NK-92 (cell line): ENCODE measurements around the gene TENM3.

Experiments used
- DNase-seq: peaks from one replicate; lab custom pipeline; 2025; ENCODE audit not compliant: unreplicated experiment; lab: John Stamatoyannopoulos, UW

Gene TENM3

DNA sequence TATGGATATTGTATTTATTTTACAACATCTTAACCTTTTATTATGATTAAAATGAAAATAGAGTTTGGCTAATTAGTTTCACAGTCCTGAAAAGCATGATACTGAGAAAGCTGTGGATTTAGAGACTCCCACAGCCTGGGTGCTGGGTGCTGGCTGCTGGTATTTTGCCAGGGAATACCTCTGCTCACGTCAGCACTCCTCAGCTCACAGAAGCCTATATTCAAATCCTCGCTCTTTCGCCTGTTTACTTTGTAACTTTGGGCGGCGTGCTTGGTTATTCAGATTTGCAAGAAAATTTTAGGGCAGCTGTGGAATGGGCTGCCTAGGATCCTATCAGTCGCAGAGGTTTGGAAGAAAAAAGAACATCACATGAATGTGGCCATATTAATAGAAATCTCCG is 412.1 kb downstream of the TENM3 start:
- no peak for DNase-seq

DNA sequence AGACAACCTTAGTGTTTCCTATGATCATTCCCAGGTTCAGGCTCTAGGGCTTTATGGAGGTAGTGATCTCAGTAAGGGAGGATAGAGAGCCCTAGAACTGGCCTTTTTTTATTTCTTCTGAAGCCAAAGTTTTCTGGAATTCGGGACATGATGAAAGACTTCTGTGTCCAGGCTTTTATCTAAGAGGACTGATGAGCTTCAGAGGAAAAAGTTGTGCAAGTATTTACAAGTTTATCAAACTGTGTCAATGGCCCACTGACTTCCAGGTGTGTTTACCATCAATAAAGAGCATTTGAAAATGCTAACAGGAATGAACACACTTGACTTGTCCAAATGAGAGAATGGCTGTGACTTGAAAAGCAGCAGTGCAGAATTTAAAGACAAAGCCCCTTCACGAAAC is 419.3 kb downstream of the TENM3 start:
- DNase-seq = no peak

DNA sequence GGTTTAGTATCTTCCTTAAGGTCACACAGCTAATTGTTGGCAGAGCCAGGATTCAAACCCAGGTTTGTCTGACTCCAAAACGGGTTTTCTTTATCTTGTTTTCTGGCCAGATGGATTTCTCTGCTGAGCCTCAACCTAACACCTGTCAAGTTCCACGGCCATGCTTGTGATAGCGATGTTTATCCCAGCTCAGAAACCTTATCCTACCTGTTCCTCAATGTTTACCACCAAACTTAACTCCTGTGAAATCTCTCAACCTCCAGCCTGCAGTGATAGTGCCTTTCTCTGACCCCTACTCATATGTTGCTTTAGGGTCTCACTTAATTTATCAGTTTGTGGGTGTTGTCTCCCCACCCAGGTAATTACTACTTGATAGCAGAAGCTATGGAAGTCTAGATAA is 428.0 kb downstream of the TENM3 start:
- no peak for DNase-seq

DNA sequence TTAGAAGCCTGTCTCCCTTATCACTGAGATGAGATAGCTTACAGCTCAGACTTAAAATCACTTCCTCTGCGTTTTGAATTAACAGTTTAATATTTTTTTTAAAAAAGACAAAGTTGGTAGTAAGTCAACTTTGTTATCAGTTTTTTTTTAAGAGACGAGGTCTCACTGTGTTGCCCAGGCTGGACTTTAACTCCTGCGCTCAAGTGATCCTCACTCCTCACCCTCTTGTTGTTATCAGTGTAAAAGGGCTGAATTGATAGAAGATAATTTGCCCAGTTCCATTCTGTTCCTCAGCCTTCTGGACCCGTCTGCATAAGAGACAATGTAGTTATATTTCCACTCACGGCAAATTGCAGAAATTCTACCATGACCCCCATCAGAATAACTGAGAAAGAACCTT is 428.5 kb downstream of the TENM3 start:
- DNase-seq = no peak

DNA sequence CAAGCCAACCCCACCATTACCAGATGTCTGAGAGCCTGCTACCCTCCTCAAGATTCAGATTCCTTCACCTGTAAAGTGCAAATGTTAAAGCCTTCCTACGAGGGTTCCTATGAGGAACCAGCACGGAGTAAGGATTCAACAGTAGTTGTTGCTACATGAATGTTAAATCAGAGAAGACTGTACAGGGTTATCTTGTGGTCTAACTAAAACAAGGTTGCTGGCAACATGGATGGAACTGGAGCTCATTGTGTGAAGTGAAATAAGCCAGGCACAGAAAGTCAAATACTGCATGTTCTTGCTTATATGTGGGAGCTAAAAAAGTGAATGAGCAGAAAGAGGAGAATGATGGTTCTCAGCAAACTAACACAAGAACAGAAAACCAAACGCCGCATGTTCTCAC is 435.4 kb downstream of the TENM3 start:
- no peak for DNase-seq

DNA sequence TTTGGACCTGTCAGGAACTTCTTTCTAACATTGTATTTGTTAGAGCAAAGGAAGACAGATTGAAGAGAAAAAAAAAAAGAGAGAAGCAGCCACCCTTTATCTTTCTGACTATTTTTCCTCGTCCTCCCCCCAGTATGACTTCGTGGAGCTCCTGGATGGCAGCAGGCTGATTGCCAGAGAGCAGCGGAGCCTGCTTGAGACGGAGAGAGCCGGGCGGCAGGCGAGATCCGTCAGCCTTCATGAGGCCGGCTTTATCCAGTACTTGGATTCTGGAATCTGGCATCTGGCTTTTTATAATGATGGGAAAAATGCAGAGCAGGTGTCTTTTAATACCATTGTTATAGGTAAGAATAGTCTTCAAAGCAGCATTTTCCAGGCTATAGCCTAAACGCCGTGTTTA is 436.3 kb downstream of the TENM3 start:
- DNase-seq = no peak

DNA sequence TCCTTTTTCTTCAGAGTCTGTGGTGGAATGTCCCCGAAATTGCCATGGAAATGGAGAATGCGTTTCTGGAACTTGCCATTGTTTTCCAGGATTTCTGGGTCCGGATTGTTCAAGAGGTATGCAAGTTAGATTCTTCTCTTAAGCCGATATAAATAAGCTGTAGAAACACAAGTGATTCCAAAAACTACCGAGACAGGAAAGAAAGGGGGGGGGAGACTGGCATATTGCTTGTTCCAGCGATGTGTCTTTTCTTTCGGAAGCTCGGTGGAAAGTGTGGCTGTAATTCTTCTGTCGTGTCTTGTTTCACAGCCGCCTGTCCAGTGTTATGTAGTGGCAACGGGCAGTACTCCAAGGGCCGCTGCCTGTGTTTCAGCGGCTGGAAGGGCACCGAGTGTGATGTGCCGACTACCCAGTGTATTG is 437.0 kb downstream of the TENM3 start:
- no peak for DNase-seq

DNA sequence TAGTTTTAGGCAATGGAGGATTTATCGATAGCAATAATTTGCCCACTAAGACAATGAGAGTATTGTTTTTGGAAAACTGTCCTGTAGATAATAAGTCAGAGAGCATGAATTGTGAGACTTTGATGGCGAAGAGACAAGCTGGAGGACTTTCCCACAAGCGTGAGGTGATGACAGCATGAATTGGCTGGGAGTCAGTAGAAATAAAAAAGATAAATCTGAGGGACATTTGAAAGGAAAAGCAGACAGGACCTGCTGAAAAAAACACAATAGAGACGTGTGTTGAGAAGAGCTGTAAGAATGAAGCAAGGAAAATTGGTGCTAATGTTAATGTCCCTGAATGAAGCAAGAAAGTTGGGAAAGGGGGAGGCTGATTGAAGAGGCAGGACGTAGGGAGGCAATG is 440.5 kb downstream of the TENM3 start:
- no peak for DNase-seq

DNA sequence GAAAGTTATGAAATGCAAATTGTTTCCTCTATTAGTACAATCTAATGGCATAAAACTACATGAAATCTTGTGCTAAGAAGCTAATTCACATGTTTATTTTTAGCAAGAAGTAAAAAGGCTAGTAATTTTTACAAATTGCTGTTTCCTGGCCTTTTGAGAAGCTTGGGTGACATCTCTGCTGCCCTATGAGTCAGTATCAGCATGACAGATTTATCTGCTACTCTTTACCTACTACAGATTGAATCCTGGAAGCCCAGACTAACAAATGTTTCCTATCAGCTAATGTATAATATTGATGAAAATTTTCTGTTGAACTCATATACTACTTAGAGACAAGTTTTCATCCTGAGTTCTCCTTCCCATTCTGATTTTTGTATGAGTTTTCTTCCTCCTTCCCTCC is 441.6 kb downstream of the TENM3 start:
- DNase-seq = no peak

DNA sequence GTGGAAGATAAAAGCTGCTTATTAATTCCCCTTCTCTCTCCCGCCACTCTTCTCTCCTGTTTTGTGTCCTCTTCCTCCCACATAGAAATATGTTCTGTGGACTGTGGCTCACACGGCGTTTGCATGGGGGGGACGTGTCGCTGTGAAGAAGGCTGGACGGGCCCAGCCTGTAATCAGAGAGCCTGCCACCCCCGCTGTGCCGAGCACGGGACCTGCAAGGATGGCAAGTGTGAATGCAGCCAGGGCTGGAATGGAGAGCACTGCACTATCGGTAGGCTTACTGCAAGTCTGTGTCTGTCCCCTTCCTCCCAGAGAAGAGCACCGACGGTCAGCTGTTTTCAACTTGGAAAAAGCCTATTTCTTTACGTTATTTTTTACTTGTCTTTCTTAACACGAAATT is 444.9 kb downstream of the TENM3 start:
- DNase-seq = no peak

DNA sequence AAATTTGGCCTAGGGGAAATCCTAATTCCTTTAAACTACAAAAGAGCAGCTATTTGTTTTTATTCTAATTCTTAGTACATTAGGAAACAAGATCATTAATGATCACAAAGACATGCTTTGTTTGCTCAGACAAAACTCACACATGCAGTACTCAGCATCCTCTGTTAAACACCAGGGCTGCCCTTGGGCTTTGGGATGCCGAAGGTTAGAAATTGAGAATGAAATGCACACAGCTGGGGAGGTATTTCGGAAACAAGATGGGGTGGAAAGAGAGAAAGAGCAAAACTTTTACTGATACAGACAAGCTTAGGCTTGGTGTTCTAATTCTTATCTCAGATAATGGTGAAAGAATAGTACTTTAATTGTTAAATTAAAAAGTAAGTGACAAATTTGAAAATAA is 451.3 kb downstream of the TENM3 start:
- DNase-seq = no peak

DNA sequence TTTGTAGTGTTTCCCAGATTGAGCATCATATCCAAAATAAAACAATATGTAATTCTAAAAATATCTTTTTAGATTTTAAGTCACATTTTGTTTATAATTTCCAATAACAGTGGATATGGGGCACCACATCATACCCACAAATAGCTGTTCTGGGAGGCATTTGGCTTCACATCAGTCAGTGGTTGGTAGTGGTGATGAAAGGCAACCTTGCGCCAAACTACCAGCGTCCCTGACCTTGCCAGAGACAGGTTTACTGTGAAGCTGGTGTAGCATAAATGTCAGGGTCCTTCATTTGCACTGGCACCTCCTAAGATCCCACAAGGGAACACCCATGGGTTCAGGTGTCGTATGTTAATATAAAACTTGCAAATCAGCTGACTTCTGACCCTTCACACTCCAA is 451.8 kb downstream of the TENM3 start:
- DNase-seq = no peak

DNA sequence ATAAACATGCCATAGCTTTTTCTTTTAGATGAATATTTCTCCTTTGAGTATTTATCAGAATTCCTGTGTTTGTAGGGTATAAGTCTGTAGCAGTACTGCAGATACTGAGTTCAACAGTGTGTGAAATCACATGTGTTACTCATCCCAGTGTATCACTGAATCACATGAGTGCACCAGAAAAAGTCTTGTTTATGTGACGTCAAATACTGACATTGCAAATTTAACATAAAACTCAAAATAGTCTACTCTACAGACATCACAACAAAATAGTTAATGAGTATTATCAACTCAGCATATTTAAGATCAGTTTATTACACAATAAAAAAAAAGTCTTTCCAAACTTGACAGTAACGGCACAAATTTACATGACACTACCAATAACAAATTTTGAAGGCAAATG is 452.6 kb downstream of the TENM3 start:
- DNase-seq = no peak

DNA sequence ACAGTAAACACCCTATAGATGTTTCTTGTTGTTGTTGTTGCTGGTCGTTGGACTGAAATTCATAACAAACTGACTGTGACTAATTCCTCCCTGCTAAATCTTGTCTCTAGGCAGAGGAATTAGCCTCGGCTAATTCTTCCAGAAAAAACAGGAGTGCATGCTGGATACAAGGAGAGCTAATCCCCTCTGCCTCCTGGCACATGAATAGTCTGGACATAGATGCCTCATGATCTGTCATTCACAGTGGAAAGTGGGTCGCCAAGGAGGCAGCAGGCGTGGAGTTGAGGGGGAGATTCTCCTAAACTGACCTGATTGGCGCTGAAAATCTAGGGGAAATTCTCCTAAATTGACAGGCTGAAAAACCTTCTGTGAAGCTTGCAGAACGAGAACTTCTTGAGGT is 453.9 kb downstream of the TENM3 start:
- DNase-seq = no peak

DNA sequence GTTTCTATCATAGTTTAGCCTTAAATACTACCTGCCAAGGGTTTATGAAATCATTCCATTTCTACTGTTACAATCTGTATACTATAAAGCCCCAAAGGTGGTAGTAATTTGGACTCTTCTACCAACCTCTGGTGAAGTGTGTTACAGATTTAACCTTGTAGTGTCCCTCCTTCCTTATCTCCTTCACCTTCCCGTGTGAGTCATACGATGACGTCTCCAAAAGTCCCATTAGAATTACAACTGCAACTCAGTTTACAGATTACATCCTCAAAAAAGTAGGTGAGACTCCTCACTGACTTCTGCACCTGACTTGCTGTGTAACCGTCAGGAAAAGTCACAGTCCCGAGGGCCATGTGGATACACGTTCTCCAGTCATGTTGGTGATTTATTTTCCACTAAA is 455.0 kb downstream of the TENM3 start:
- no peak for DNase-seq

DNA sequence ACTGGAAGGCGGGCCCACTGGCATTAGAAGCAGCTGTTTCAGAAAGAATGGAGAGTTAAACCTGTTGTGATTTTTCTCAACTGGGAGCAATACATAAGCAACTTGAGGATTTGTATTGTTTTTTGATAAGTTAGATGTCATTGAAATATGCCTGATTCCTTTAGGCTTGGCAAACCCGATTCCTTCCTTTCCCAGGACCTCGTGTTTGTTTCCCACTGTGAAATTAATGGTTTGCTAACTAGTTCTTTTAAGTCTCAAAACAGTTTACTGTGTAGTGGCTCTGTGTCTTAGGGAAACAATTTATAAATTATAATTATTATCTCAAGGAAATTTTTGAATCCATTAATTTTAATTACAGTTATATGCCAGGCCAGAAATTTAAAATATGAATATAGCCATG is 456.0 kb downstream of the TENM3 start:
- no peak for DNase-seq

DNA sequence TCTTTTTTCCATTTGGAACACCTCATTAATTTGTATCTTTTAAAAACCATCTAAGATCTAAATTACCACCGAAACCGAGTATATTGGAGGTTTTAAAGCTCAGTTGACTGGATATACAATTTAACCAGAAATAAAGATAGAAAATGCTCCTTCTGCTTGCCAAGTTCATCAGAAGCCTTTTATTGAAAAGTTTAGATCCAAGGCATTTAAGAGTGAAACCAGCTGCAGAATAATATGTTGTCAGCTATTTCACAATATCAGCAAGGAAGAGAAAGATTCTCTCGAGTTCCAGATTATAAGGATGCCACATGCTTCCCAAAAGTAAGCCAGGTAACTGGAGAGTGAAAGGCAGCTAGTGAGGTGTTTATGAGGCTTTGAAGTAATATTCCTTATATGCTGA is 456.6 kb downstream of the TENM3 start:
- no peak for DNase-seq

DNA sequence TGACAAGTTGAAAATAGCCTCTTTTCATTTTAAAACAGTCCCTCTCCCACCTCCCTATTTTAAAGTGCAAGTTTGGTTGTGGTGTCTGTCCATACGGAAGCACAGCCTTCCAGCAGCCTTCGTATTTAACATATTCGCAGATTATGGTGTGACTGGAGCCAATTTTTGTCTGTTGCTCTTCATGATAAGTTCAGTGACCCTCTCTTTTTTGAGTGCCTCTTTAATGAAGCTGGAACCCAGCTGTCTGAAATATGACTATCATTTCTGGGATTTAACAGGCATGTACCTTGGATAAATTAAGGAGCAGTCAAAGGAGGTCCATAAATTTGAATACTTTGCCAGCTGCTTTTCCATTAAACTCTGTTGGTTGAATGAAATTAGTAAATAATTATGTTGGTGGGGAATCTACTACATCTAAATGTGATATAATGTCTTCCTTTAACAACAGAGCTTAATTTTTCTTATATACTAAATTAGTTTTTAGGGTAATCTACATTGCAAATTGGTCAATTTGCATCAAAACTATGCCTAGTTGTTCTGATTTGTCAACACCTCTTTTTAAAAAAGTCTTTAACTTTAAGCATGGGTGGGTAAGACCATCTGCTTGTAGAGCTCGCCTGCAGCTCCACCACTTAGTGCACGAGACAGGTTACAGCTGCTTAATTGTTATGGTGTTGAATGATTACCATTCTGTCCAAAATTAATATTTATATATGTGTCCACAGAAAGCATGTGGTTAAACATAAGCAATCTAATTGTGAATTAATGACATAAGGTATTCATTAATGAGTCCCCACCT is 457.4 kb downstream of the TENM3 start:
- no peak for DNase-seq

DNA sequence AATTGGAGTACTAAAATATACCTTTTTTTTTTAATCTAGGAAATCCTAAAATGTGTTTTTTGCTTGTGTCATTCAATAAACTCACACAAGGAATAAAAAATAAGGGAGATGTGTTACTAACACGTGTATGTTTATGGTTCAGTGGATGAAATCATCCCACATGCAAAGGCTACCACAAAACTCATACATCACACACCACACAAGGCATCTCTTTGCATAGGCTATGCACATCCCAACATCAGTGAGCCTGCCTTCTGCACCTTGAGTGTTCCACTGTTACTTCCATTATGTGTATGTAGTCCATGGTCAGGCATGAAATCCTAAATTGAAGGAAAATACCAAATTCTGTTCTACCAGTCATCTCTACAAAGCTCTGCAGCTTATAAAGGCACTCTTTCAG is 460.9 kb downstream of the TENM3 start:
- DNase-seq = no peak

DNA sequence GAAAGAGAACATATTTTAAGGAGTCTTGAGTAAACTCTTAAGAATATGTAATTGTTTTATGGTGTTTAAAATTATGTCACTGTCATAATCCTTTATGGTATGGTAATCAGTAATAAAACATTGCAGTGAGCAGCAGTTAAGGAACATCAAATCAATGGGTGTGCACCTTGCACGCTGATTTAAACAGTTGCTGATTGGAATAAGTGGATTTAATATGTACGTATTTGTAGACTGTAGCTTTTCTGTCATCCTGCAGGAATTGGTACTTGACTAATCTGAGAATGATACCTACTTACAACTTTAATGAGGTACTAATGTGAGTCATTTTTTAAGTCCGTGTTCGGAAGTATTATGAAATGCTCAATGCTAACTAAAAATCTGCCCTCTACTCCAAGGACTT is 461.7 kb downstream of the TENM3 start:
- DNase-seq = no peak

DNA sequence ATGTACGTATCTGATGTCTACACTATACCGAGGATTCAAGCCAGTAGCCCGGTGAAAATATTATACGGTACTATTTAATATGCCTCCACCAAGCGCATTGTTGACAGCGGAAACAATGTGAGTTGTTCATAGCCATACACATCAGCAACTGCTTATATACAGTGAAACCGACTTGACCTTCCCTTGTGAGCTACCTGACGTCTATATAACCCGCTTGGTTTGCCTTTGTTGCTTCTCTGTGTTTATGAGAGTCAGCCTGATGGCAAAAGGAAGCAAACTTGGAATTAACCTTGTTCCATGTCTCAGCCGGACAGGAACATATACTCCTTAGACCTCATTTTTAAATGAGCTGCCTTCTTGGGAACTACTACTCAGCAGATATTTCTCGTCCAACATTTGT is 462.2 kb downstream of the TENM3 start:
- no peak for DNase-seq

DNA sequence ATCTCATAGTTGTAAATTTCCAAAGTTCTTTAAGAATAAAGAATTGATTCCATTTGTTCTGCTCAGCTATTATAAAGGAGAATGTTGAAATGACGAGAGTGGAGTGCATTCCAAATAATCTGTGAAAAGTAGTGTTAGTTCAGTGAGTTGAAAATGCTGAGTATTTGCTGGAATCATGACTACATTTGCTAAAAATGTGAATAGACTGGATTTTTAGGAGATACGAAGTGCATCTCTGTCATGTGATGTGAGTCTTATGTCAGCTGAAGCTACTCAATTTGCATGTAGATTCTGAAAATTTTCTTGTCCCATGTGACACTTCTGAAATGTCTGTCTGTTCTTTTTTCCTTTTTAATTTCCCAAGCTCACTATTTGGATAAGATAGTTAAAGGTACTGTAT is 468.0 kb downstream of the TENM3 start:
- no peak for DNase-seq

DNA sequence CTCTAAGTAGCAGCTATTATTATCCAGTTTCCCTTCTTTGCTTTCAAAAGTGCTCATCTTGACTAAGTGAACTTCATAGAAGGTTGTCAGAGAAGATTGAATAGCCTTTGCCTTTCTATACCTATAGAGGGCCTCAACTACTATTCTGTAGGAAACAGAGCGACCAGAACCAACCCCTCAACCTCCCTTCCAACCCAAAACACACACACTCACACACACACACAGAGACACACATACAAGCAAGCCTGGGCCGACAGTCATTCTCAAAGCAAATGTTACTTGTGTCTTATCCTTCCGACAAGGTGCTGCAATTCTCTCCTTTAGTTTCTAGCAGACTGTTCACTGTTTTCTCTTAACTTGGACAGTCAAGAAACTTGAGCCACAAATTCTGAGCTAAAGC is 472.3 kb downstream of the TENM3 start:
- DNase-seq = no peak
